GM10847 (cell line): ENCODE data around the gene NRL.

ENCODE experiments used
- POLR2A ChIP-seq: IDR thresholded peaks from 2 replicates; pipeline ENCODE4 v1.6.1; 2011; ENCODE audit not compliant: insufficient read length; ENCODE audit errors: extremely low read depth

Gene NRL

DNA sequence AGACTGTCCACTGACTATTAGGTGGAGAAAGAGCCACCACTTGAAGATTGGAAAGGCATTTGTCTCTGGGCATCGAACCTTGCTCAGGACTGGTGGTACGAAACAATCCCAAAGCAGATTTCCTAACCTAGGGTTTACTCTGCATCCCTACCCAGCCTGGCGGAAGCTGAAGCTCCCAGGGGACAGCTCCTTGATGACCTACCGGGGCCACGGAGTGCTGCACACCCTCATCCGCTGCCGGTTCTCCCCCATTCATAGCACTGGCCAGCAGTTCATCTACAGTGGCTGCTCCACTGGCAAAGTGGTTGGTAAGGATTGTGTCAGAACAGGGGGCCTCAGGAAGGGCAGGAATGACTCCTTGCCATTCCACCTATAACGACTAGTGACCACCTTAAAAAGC, 6.5 kb upstream of the NRL start:
- no peak for TF ChIP-seq POLR2A

DNA sequence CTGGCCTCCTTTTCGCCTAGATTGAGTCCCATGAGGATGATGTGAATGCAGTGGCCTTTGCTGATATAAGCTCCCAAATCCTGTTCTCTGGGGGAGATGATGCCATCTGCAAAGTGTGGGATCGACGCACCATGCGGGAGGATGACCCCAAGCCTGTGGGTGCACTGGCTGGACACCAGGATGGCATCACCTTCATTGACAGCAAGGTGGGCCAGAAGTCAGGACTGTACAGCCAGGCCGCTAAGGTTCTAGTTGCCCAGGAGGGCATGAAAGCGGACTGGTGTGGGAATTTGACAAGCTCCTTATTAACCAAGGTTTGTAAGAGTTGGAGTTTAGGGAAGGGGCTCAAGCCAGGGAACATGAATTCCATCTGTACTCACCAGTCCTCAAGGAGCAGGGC, 4.9 kb upstream of the NRL start:
- TF ChIP-seq POLR2A: no peak

DNA sequence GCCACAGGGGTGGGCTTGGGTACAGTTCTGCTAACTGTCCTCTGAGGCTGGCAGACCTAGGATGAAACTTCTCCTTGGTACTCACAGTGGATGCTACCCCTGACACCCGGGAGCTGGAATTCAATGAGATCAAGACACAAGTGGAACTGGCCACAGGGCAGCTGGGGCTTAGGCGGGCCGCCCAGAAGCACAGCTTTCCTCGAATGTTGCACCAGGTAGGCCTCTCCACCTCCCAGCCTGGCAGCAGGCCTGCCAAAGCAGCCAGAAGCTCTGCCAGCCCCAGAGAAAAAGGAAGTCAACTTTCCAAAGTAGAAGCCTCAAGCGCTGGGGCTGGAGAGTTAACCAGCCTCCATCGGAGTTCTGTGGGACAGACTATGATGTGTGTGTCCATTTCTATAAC, 2.4 kb upstream of the NRL start:
- no peak for TF ChIP-seq POLR2A

DNA sequence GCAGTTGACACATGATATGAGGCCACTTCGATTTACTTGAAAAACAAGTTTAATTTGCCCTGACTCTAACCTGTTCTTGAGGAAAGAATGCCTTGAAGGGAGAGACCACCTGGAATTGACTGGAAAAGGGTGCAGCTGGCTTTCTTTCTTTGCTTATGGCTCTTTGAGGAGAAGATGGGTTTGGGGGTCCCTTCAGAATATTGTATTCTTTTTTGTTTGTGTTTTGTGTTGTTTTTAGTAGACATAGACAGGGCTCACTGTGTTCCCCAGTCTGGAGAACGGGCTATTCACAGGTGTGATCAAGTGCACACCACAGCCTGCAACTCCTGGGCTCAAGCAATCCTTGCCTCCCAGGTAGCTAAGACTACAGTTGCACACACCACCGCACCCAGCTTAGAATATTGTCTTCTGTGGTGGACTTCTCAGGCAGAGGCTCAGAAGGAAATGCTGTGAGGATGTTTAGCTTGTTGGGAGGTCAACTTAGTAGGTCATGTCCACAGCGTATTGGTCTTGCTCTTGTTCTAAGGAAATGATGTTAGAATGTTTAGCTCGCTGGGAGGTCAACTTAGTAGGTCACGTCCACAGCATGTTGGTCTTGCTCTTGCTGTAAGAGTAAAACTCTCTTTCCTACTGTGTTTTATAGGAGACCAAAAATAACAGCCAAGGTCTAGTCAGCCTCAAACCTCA, 1.5 kb upstream of the NRL start:
- no peak for TF ChIP-seq POLR2A

DNA sequence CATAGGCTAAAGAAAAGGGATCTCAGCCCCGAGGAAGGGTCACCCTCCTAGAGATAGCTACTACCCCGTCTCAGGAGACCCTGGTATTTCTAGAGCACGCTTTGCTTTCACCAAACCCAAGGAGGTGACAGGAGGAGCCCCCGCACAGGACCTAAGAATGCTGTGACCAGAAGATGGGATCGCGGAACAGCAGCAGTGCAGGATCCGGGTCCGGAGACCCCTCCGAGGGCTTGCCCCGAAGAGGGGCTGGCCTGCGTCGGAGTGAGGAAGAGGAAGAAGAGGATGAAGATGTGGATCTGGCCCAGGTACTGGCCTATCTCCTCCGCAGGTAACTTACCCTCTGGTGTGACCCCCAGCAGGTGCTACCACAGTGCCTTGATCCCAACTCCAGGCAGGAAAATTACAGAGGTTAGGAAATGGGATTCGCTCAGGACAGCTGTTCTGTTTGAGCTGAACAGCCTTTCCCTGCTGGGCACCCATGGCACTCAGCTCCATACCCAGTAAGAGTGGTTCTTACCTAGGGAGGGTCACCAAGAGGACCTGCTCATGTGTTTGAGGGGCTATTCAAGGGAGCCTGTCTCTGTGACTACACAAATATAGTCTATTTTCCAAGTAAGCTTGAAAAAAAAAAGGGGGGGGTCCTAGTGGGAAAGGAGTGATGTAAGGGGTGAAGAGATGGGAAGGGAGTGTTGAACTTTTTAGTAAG, 826 bp upstream of the NRL start:
- TF ChIP-seq POLR2A: no peak

DNA sequence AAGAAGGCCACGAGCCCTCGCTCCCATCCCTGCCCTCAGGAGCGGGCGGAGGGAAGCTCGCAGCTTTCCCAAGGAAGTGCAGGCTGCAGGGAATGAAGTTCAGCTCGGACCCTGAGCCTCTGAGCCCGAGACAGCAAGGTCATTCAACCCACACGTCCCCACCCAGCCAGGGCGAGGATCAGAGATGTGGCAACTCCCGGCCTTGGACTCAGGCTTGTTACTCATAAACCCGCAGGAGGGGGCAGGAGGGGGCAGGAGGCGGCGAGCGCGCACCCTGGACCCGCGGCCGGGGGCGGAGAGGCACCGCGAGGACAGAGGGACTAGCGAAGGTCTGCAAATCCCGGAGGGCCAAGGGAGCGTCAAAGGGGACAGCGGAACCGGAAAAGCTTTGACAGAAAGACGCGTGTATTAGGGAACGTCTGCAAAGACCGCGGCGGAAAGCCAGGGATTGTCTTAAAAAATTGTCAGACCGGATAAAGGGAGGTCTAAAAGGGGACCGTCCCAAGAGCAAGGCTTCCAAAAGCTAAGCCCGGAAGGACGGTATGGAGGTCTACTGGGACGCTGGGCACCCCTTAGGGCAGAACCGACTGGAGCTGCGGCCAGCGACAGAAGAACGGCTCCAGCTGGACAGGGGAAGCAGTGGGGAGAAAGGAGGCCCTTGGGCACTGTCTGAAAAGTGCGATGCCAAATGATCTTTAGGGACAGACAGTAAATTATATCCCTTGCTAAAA, 783 bp downstream of the NRL start:
- peak; percentile 67 for TF ChIP-seq POLR2A

DNA sequence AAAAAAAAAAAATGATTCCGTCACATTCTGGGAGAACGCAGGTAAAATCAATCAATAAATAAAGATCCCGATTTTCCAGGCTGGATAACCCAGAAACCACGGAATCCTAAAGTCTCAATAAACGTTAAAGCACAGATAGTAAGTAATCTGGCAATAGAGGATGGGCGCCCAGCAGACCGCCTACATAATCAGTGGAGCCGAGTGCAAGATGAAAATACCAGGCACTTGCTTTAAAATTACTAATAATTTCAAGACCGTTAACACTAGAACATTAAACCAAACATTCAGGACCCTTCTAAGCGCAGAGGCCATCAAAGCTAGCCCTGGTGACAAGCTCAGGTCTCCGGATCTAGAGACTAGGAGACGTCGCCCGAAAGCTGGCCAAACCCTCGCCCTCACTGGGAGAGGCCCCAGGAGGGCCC, 1.4 kb downstream of the NRL start:
- TF ChIP-seq POLR2A: no peak

DNA sequence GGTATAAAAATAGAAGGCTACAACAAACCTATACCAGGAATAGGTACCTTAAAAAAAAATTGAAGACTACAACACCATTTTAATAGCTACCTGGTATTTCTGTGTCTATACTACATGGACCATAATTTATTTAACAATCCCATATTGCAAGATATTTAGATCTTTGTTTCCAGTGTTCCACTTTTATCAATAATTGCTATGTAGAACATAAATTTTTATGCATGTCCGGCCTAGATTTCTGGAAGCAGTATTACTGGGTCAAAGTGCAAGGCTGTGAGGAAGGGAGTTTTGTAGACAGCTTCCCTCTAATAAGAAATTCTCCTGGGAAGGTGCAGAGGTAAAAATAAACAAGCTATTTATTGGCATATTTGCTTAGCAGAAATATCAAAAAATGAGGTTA, 4.2 kb downstream of the NRL start:
- TF ChIP-seq POLR2A: no peak

DNA sequence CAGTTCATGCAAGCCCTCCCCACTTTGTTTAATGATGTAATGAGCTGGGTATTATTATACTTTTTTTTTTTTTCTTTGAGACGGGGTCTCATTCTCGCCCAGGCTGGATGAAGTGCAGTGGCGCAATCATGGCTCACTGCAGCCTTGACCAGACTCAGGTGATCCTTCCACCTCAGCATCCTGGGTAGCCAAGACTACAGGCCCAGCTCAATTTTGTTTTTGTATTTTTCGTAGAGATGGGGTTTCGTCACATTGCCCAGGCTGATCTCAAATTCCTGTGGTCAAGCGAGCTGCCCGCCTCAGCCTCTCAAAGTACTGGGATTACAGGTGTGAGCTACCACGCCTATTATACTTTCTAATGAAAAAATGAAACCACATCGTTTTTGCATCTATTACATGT, 4.7 kb downstream of the NRL start:
- no peak for TF ChIP-seq POLR2A

DNA sequence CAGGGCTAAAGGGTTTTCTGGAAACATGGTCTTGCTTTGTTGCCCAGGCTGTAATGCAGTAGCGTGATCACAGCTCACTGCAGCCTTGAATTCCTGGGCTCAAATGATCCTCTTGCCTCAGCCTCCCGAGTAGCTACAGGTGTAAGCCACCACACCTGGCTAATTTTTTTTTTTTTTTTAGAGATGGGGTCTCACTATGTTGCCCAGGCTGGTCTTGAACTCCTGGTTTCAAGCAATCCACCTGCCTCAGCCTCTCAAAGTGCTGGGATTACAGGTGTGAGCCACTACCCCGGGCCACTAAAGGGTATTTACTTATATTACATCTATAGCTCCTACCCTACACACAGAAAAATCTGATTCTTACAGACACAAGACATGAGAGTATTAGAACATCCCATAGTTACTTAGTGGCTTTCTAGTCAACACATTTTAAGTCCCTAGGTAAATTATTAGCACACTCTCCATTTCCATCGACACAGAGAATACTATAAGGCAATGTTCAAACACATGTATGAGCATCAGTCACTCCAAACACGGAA, 6.3 kb downstream of the NRL start:
- TF ChIP-seq POLR2A: no peak

DNA sequence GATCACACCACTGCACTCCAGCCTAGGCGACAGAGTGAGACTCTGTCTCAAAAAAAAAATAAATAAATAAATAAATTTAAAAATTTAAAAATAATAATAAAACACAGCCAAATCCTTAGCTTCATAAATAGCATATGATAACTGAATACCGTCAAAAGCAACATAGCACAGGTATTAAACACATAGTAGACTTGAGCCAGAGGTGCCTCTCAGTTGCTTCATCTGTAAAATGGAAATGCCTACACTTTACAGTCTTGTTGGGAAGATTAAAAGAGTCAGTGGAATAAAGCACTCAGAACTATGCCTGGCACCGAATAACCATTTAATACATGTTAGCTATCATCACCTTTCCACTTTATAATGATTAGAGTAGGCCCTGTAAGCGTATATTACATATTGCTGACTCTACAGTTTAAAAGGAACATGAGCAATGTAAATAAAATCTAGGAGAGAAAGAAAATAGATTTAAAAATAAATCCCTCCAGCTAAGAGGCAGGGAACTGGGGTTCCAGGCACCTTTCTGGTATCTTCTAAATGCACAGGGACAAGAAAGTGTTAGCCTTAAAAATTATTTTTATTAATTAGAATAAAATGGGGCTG, 8.0 kb downstream of the NRL start:
- TF ChIP-seq POLR2A: no peak

DNA sequence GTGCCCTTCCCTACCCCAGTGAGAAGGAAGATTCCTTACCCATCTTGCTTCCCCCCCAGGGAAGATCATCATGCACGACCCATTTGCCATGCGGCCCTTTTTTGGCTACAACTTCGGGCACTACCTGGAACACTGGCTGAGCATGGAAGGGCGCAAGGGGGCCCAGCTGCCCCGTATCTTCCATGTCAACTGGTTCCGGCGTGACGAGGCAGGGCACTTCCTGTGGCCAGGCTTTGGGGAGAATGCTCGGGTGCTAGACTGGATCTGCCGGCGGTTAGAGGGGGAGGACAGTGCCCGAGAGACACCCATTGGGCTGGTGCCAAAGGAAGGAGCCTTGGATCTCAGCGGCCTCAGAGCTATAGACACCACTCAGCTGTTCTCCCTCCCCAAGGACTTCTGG, 11.3 kb downstream of the NRL start:
- no peak for TF ChIP-seq POLR2A

DNA sequence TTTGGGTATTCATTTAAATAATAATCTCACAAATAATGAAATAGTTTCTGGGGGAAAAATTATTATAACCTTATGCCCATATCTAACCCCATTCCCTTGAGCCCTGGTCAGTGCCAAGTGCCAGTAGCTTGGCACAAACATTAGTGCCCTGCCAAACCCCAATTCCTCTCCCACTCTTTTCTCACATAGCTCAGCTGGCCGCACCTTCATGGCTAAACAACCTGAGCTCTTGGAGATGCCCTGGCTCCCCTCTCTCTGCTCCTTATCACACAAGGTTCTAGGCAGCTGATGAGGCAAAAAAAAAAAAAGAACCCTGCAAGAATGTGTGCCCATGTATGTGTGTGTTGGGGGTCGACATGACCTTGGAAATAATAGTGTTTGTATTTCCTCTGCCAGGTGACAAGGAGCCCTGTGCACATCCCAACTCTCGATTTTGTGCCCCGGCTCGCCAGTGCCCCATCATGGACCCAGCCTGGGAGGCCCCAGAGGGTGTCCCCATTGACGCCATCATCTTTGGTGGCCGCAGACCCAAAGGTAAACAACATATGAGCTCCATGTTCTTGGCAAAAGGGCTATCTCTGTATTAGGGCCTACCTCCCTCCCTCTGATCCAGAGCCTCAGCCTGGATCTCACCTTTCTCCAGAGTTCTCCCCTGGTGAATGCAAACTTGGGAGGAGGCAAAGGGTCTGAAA, 12.2 kb downstream of the NRL start:
- TF ChIP-seq POLR2A: no peak

DNA sequence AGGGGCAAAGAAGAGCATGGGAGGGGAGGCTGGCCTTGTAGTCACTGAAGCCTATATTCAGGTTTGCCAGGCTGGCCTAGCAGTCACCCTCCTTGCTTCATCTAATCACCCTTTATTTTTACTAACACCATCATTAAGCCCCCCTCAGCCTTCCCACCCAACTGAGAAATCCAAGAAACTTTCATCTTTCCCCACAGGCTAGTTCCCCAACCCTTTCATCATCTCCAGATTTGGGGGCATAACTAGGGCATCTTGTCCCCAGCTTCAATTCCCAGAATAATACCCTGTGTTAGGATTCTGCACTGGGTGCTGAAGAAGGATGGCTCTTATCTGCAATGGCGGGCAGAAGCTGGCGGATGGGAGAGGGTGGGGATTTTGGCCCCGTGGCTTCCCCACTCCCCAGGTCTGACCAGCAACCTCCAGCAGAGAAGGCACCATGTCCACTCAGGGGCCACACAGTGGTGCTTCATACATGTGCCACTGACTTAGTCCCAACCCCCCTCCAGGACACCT, 13.7 kb downstream of the NRL start:
- TF ChIP-seq POLR2A: no peak

DNA sequence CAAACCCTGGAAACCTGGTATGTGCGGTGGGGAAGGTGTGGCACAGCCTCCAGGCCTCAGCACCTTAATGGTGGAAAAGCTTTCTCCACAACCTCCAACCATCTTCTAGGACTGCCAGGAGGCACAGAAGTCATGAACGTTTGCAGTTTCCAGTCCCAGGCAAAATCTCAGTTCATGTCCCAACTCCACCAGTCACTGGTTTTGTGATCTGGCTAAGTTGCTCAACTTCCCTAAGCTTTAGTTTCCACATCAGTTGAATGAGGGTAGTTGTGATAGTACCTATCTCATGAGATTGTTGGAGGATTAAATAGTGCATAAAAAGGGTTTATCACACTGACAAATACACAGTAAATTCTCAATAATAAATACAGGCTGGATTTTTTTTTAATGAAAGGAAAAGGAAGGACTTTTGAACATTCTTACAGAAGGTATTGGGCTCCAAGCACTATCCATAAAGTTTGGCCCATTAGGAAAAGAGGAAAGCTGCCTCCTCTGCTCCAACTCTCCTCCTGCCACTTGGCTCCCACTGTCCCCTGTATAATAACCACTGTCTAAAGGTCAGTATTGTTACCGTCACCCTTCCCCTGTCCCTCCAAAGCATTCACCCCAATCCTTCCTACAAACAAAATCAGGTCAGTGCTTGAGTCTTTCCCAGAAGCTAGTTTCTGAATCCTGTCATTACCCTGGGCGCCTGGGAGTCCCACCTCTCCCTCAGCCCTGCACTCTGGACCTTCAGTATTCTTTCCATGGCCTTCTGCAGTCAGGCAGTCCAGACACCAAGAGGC, 14.4 kb downstream of the NRL start:
- no peak for TF ChIP-seq POLR2A
